ENCODE results near the gene ITPK1. TPM values are rescaled to one million over a fixed set of nuclear protein-coding genes. Genes with fewer than 3 reads are reported as not detected.

Gene ITPK1
- total and polyA plus RNA-seq, 7 experiments from 2014 or later = 10.2 to 71.8 (median 21.3) TPM

GRCh38 chr14:92929689-92930608 is 185.8 kb downstream of the ITPK1 start:
- Histone ChIP-seq H3K4me3 (ENCODE audit: low read length) (no peak overlapping the region), H3K4me1 (ENCODE audit: control insufficient read depth in 2 of 2, insufficient read depth in 2 of 2, low read length in 2 of 2) (no peaks in the 10 kb centered on the region), H3K27ac (ENCODE audit: low read depth, low read length) (no peak overlapping the region), H3K36me3 (ENCODE audit: control insufficient read depth in 2 of 3, insufficient read depth in 3 of 3, low read length in 3 of 3) (no peaks in the 10 kb centered on the region), H3K9me3 (ENCODE audit: control insufficient read depth in 2 of 3, low read length in 3 of 3) (no peaks in the 10 kb centered on the region), H3K27me3 (ENCODE audit: control insufficient read depth in 2 of 2, insufficient read depth in 2 of 2, low read length in 2 of 2) (no peaks in the 10 kb centered on the region)
- ATAC-seq (no peak), DNase-seq (no peak)
- Mint-ChIP-seq H3K4me1 (peaks cover 0 to 4% (median under 1%) of the 10 kb centered on the region in 7 donors), H3K27me3 (peaks cover 3 to 9% (median 8%) of the 10 kb centered on the region in 5 donors), H3K36me3 (peaks cover 0 to under 1% (median 0%) of the 10 kb centered on the region in 5 donors), H3K9me3 (peaks cover 0 to under 1% (median 0%) of the 10 kb centered on the region in 11 donors), H3K4me3 (no peak overlapping the region), H3K27ac (no peak overlapping the region)
- intact Hi-C loops (cut with micrococcal nuclease) = no loop called here
- ChIA-PET POLR2A (no interaction called here), CTCF (interaction anchor here (0.7 kb wide), 1 partner anchor 83 kb away, joined by 3 read pairs; no protein-coding TSS in a partner anchor)

GRCh38 chr14:92928961-92929688 is 186.6 kb downstream of the ITPK1 start:
- intact Hi-C loops (cut with micrococcal nuclease) = no loop called here
- DNase-seq (no peak), ATAC-seq (no peak)
- H3K4me1 Mint-ChIP-seq = peaks cover 0 to 8% (median 4%) of the 10 kb centered on the region in 7 donors
- no peaks in the 10 kb centered on the region for H3K36me3 Mint-ChIP-seq
- no peaks in the 10 kb centered on the region for H3K9me3 ChIP-seq (ENCODE audit: control insufficient read depth in 2 of 3, low read length in 3 of 3)
- no peak overlapping the region for H3K27ac ChIP-seq (ENCODE audit: low read depth, low read length)
- ChIA-PET POLR2A (interaction anchor here (0.6 kb wide), 1 partner anchor 10 kb away, joined by 3 read pairs; no protein-coding TSS in a partner anchor), CTCF (interaction anchor here (0.7 kb wide), 1 partner anchor 83 kb away, joined by 3 read pairs; no protein-coding TSS in a partner anchor)
- no peaks in the 10 kb centered on the region for H3K27me3 ChIP-seq (ENCODE audit: control insufficient read depth in 2 of 2, insufficient read depth in 2 of 2, low read length in 2 of 2)
- peaks cover 9 to 17% (median 14%) of the 10 kb centered on the region in 5 donors for H3K27me3 Mint-ChIP-seq
- H3K9me3 Mint-ChIP-seq = peaks cover 0 to 4% (median 0%) of the 10 kb centered on the region in 11 donors
- H3K4me1 ChIP-seq (ENCODE audit: control insufficient read depth in 2 of 2, insufficient read depth in 2 of 2, low read length in 2 of 2) = no peaks in the 10 kb centered on the region
- no peak overlapping the region for H3K27ac Mint-ChIP-seq
- no peak overlapping the region for H3K4me3 ChIP-seq (ENCODE audit: low read length)
- no peak overlapping the region for H3K4me3 Mint-ChIP-seq
- no peaks in the 10 kb centered on the region for H3K36me3 ChIP-seq (ENCODE audit: control insufficient read depth in 2 of 3, insufficient read depth in 3 of 3, low read length in 3 of 3)

GRCh38 chr14:92928258-92928629 is 187.5 kb downstream of the ITPK1 start:
- peaks cover 14 to 19% (median 17%) of the 10 kb centered on the region in 5 donors for H3K27me3 Mint-ChIP-seq
- intact Hi-C loops (cut with micrococcal nuclease) = no loop called here
- Histone ChIP-seq H3K4me1 (ENCODE audit: control insufficient read depth in 2 of 2, insufficient read depth in 2 of 2, low read length in 2 of 2) (no peaks in the 10 kb centered on the region), H3K27me3 (ENCODE audit: control insufficient read depth in 2 of 2, insufficient read depth in 2 of 2, low read length in 2 of 2) (no peaks in the 10 kb centered on the region), H3K9me3 (ENCODE audit: control insufficient read depth in 2 of 3, low read length in 3 of 3) (no peaks in the 10 kb centered on the region), H3K36me3 (ENCODE audit: control insufficient read depth in 2 of 3, insufficient read depth in 3 of 3, low read length in 3 of 3) (no peaks in the 10 kb centered on the region), H3K4me3 (ENCODE audit: low read length) (no peak overlapping the region), H3K27ac (ENCODE audit: low read depth, low read length) (no peak overlapping the region)
- ATAC-seq (no peak), DNase-seq (no peak)
- no peak overlapping the region for H3K4me3 Mint-ChIP-seq
- H3K27ac Mint-ChIP-seq = no peak overlapping the region
- no peaks in the 10 kb centered on the region for H3K36me3 Mint-ChIP-seq
- H3K9me3 Mint-ChIP-seq = peaks cover 0 to 4% (median 0%) of the 10 kb centered on the region in 11 donors
- CTCF ChIA-PET = no interaction called here
- peaks cover 0 to 8% (median 4%) of the 10 kb centered on the region in 7 donors for H3K4me1 Mint-ChIP-seq
- POLR2A ChIA-PET = no interaction called here

- Histone ChIP-seq H3K27ac (ENCODE audit: low read depth, low read length) (no peak overlapping the region), H3K36me3 (ENCODE audit: control insufficient read depth in 2 of 3, insufficient read depth in 3 of 3, low read length in 3 of 3) (no peaks in the 10 kb centered on the region), H3K9me3 (ENCODE audit: control insufficient read depth in 2 of 3, low read length in 3 of 3) (no peaks in the 10 kb centered on the region), H3K27me3 (ENCODE audit: control insufficient read depth in 2 of 2, insufficient read depth in 2 of 2, low read length in 2 of 2) (no peaks in the 10 kb centered on the region), H3K4me1 (ENCODE audit: control insufficient read depth in 2 of 2, insufficient read depth in 2 of 2, low read length in 2 of 2) (no peaks in the 10 kb centered on the region), H3K4me3 (ENCODE audit: low read length) (no peak overlapping the region)
- intact Hi-C loops (cut with micrococcal nuclease) = no loop called here
- Mint-ChIP-seq H3K4me3 (no peak overlapping the region), H3K27ac (no peak overlapping the region), H3K9me3 (peaks cover 0 to 4% (median 0%) of the 10 kb centered on the region in 11 donors), H3K36me3 (peaks cover 0 to under 1% (median 0%) of the 10 kb centered on the region in 5 donors), H3K4me1 (peaks cover 0 to 8% (median 4%) of the 10 kb centered on the region in 7 donors), H3K27me3 (peaks cover 15 to 21% (median 20%) of the 10 kb centered on the region in 5 donors)
- CTCF ChIA-PET = no interaction called here
- POLR2A ChIA-PET = no interaction called here
- DNase-seq (no peak), ATAC-seq (no peak)
Measured at GRCh38 chr14:92927349-92928257, 188.1 kb downstream of the ITPK1 start.

- H3K27ac Mint-ChIP-seq = no peak overlapping the region
- H3K4me3 Mint-ChIP-seq = no peak overlapping the region
- H3K27ac ChIP-seq (ENCODE audit: low read depth, low read length) = no peak overlapping the region
- H3K27me3 Mint-ChIP-seq = peaks cover 21 to 28% (median 26%) of the 10 kb centered on the region in 5 donors
- H3K9me3 Mint-ChIP-seq = peaks cover 0 to 5% (median 0%) of the 10 kb centered on the region in 11 donors
- H3K4me1 ChIP-seq (ENCODE audit: control insufficient read depth in 2 of 2, insufficient read depth in 2 of 2, low read length in 2 of 2) = no peaks in the 10 kb centered on the region
- DNase-seq (no peak), ATAC-seq (no peak)
- ChIA-PET CTCF (no interaction called here), POLR2A (no interaction called here)
- peaks cover 0 to 15% (median 4%) of the 10 kb centered on the region in 7 donors for H3K4me1 Mint-ChIP-seq
- intact Hi-C loops (cut with micrococcal nuclease) = no loop called here
- H3K36me3 ChIP-seq (ENCODE audit: control insufficient read depth in 2 of 3, insufficient read depth in 3 of 3, low read length in 3 of 3) = no peaks in the 10 kb centered on the region
- no peak overlapping the region for H3K4me3 ChIP-seq (ENCODE audit: low read length)
- peaks cover 0 to 5% (median 0%) of the 10 kb centered on the region in 5 donors for H3K36me3 Mint-ChIP-seq
- H3K27me3 ChIP-seq (ENCODE audit: control insufficient read depth in 2 of 2, insufficient read depth in 2 of 2, low read length in 2 of 2) = no peaks in the 10 kb centered on the region
- no peaks in the 10 kb centered on the region for H3K9me3 ChIP-seq (ENCODE audit: control insufficient read depth in 2 of 3, low read length in 3 of 3)
Measured at GRCh38 chr14:92926931-92927330, 188.8 kb downstream of the ITPK1 start.
